H1 (cell line): Measurements from ENCODE around the gene VPS13C. TPM values are rescaled to one million over a fixed set of nuclear protein-coding genes. Genes with fewer than 3 reads are reported as not detected.

Source experiments
- FOSL1 ChIP-seq: IDR thresholded peaks from 2 replicates; pipeline ENCODE4 v1.6.1; 2011; ENCODE audit warnings: mild to moderate bottlenecking, low read depth, low read length, moderate library complexity; ENCODE audit not compliant: insufficient read depth
- GTF2F1 ChIP-seq: IDR thresholded peaks from 2 replicates; pipeline ENCODE4 v1.6.1; 2012; ENCODE audit warnings: low read depth, low read length, improper control_type of control experiment, borderline replicate concordance
- KDM1A ChIP-seq: fragments of 200-600, 300-600 bp; sonication (generic); IDR thresholded peaks from 2 replicates; pipeline ENCODE4 v1.7.1; 2016; ENCODE audit warnings: mild to moderate bottlenecking, low read length, borderline replicate concordance
- PHF8 ChIP-seq: fragments of 200-600 bp; sonication (generic); conservative IDR thresholded peaks from 2 replicates; pipeline ENCODE4 v1.7.1; 2012; ENCODE audit warnings: low read depth, mild to moderate bottlenecking, inconsistent platforms, low read length, moderate library complexity
- POLR2AphosphoS5 ChIP-seq: IDR thresholded peaks from 2 replicates; pipeline ENCODE4 v1.6.1; 2011; ENCODE audit warnings: low read depth, low read length
- SIX5 ChIP-seq: IDR thresholded peaks from 2 replicates; pipeline ENCODE4 v1.6.1; 2011; ENCODE audit warnings: mild to moderate bottlenecking, low read depth, low read length
- TBP ChIP-seq: IDR thresholded peaks from 2 replicates; pipeline ENCODE4 v1.6.1; 2011; ENCODE audit warnings: low read depth, low read length, improper control_type of control experiment
- ZNF274 ChIP-seq: IDR thresholded peaks from 2 replicates; pipeline ENCODE4 v1.7.0; 2012; ENCODE audit warnings: low read length, borderline replicate concordance; ENCODE audit errors: extremely low read depth
- polyA plus RNA-seq, 7 experiments: library from polyadenylated mRNA; depleted of rRNA in 3 of 7; stranded (reverse) in 5 of 7; unstranded in 2 of 7; fragments of >200 nt in 5 of 7; fragments of 200-250 nt in 2 of 7; gene quantifications; 1 replicate in 5 of 7; 2 replicates in 1 of 7; 4 replicates in 1 of 7; pipeline versions ENCODE4 v1.2.1 to v1.2.3, GENCODE V29; 2011 to 2013; ENCODE audit warnings: missing spikeins in 2 of 7, mixed read lengths in 2 of 7
- total RNA-seq: library from RNA; stranded (reverse); fragmentation: NEBNext Ultra II Directional; extraction: Animal tissue kit (Norgen Biotek cat#: 25700); gene quantifications from 2 replicates; pipeline ENCODE4 v1.2.1, GENCODE V29; 2021
- TF ChIP-seq, protein P1 (sequence below): IDR thresholded peaks from 2 replicates; pipeline ENCODE4 v1.6.1; 2012; ENCODE audit warnings: low read length, inconsistent platforms

The VPS13C gene
- total and polyA plus RNA-seq, 2 of the 8 experiments (the other 6 are each of a cell fraction or from before 2014, with no cell fraction given): 4.8 to 18.8 TPM

DNA sequence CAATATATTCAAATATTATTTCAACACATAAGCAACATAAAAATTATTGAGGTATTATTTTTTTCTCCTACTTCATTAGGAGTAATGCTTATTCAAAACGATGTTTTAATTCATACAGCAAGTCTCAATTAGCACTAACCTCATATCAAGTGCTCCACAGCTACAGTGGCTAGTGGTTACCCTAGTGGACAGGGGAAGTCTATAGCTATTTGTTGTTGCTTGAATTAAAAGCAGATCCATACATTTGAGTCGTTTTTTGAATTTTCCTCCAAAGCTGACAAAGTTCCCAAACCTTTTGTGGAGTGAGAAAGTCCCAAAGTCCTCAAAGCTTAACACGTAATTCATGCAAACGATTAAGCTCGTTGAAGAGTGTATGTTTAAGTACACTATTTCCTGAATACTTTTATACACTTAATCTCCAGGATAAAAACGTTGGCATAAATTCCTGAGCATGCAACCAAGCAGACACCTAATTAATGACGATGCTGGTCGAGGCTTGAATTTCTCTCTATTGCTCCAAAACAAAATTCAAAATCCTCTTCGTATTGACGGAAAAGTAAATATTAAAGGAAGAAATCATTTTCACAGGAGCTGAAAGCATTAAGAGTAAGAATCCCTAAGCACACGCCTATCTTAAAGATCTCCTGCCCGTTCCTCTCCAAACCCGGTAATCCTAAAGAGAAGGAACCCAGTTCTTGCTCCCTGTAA, 985 bp downstream of the VPS13C start (continued):
- TF ChIP-seq, protein P1, sequence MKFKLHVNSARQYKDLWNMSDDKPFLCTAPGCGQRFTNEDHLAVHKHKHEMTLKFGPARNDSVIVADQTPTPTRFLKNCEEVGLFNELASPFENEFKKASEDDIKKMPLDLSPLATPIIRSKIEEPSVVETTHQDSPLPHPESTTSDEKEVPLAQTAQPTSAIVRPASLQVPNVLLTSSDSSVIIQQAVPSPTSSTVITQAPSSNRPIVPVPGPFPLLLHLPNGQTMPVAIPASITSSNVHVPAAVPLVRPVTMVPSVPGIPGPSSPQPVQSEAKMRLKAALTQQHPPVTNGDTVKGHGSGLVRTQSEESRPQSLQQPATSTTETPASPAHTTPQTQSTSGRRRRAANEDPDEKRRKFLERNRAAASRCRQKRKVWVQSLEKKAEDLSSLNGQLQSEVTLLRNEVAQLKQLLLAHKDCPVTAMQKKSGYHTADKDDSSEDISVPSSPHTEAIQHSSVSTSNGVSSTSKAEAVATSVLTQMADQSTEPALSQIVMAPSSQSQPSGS: no peak
- no peak for TF ChIP-seq POLR2AphosphoS5
- TF ChIP-seq FOSL1: no peak
- no peak for TF ChIP-seq TBP
- no peak for TF ChIP-seq KDM1A
- no peak for TF ChIP-seq SIX5
- no peak for TF ChIP-seq PHF8
- no peak for TF ChIP-seq GTF2F1
- no peak for TF ChIP-seq ZNF274
